Testis (tissue), 2 donors: ENCODE data around the gene SYNM.

Source experiments
- POLR2A ChIP-seq: fragments of 450-650 bp; IDR thresholded peaks from one replicate; pipeline ENCODE4 v1.6.1; 2017; ENCODE audit warnings: antibody characterized with exemption, mild to moderate bottlenecking, moderate library complexity
- TF ChIP-seq, protein P1 (sequence below), 3 experiments: fragments of 450-650 bp in 2 of 3; fragments of 200-600 bp in 1 of 3; sonication (generic) in 1 of 3; IDR thresholded peaks; one replicate each; pipeline ENCODE4 v1.5.1; 2016 to 2019; ENCODE audit warnings: antibody characterized with exemption in 3 of 3, mild to moderate bottlenecking in 2 of 3, moderate library complexity in 1 of 3

DNA sequence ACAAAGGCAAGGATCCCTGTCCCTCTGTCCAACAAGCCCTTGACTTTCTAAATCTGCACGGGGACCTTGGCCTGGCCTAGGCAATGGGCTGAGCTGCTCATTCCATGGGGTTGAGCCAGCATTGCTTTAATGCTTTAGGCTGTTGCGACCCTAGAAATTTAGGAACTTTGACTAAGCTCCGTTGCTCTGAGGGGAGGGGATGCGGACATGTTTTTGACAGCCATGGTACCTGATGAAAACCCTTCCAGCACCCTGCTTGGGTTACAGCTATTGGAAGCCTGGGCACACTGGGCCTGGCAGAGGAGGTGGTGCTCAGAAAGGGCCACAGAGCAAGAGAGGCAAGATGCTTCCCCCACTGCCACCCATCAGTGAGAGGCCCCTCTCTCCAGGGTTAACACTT is 37.1 kb downstream of the SYNM start:
- TF ChIP-seq POLR2A = no peak
- TF ChIP-seq, protein P1, sequence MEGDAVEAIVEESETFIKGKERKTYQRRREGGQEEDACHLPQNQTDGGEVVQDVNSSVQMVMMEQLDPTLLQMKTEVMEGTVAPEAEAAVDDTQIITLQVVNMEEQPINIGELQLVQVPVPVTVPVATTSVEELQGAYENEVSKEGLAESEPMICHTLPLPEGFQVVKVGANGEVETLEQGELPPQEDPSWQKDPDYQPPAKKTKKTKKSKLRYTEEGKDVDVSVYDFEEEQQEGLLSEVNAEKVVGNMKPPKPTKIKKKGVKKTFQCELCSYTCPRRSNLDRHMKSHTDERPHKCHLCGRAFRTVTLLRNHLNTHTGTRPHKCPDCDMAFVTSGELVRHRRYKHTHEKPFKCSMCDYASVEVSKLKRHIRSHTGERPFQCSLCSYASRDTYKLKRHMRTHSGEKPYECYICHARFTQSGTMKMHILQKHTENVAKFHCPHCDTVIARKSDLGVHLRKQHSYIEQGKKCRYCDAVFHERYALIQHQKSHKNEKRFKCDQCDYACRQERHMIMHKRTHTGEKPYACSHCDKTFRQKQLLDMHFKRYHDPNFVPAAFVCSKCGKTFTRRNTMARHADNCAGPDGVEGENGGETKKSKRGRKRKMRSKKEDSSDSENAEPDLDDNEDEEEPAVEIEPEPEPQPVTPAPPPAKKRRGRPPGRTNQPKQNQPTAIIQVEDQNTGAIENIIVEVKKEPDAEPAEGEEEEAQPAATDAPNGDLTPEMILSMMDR (IDR thresholded peaks at IDR 0.05) = no peak
